ENCODE results near the gene STIP1. TPM values are rescaled to one million over a fixed set of nuclear protein-coding genes. Genes with fewer than 3 reads are reported as not detected.

Gene STIP1
- total RNA-seq, 4 donors from 2014 or later: 80.8 to 116 (median 106) TPM

GRCh38 chr11:64152841-64153691 lies 32.9 kb upstream of the STIP1 start:
- WGBS, 2 donors: 6 to 19% methylated on average over 6 to 7 of the region's 23 CpGs
- Histone ChIP-seq H3K4me1 (peaks cover 26 to 33% of the 10 kb centered on the region in 2 donors), H3K27ac (no peak overlapping the region), H3K36me3 (no peaks in the 10 kb centered on the region), H3K27me3 (no peaks in the 10 kb centered on the region), H3K4me3 (replicated peaks in 1 of 3) (no peak overlapping the region), H3K9me3 (no peaks in the 10 kb centered on the region)
- DNase-seq: peak; percentile 62 to 66
- TF ChIP-seq POLR2A (IDR thresholded peaks at IDR 0.05): no peak
- peak; percentile 83 to 100 (median 98) for TF ChIP-seq CTCF (IDR thresholded peaks at IDR 0.05)
- intact Hi-C loops (cut with DNase I): loop anchor here (5.0 kb wide), 1 partner anchor 316 kb away; the partner anchor contains the start of gene MARK2

- H3K4me1 ChIP-seq: peaks cover 19 to 25% of the 10 kb centered on the region in 2 donors
- intact Hi-C loops (cut with DNase I): loop anchor here (5.0 kb wide), 1 partner anchor 317 kb away; the partner anchor contains the start of gene MARK2
- no peaks in the 10 kb centered on the region for H3K9me3 ChIP-seq
- H3K27me3 ChIP-seq: no peaks in the 10 kb centered on the region
- no peak overlapping the region for H3K27ac ChIP-seq
- no peak overlapping the region for H3K4me3 ChIP-seq (replicated peaks in 1 of 3)
- WGBS, 2 donors: 63 to 64% methylated on average over 8 of the region's 8 CpGs
- H3K36me3 ChIP-seq: no peaks in the 10 kb centered on the region
- DNase-seq: no peak
- TF ChIP-seq CTCF (IDR thresholded peaks at IDR 0.05): no peak
- no peak for TF ChIP-seq POLR2A (IDR thresholded peaks at IDR 0.05)
These were observed 32.2 kb upstream of the STIP1 start for GRCh38 chr11:64153812-64154211.

- Histone ChIP-seq H3K36me3 (no peaks in the 10 kb centered on the region), H3K9me3 (no peaks in the 10 kb centered on the region), H3K27ac (no peak overlapping the region), H3K4me3 (replicated peaks in 1 of 3) (no peak overlapping the region), H3K4me1 (peaks cover under 1 to 5% of the 10 kb centered on the region in 2 donors), H3K27me3 (no peaks in the 10 kb centered on the region)
- WGBS, 2 donors: 91 to 94% methylated on average over 10 to 13 of the region's 14 CpGs
- TF ChIP-seq POLR2A (IDR thresholded peaks at IDR 0.05) (no peak), CTCF (IDR thresholded peaks at IDR 0.05) (no peak)
- no peak for DNase-seq
- intact Hi-C loops (cut with DNase I): no loop called here
These were observed 29.5 kb upstream of the STIP1 start for GRCh38 chr11:64156235-64157011.

DNA sequence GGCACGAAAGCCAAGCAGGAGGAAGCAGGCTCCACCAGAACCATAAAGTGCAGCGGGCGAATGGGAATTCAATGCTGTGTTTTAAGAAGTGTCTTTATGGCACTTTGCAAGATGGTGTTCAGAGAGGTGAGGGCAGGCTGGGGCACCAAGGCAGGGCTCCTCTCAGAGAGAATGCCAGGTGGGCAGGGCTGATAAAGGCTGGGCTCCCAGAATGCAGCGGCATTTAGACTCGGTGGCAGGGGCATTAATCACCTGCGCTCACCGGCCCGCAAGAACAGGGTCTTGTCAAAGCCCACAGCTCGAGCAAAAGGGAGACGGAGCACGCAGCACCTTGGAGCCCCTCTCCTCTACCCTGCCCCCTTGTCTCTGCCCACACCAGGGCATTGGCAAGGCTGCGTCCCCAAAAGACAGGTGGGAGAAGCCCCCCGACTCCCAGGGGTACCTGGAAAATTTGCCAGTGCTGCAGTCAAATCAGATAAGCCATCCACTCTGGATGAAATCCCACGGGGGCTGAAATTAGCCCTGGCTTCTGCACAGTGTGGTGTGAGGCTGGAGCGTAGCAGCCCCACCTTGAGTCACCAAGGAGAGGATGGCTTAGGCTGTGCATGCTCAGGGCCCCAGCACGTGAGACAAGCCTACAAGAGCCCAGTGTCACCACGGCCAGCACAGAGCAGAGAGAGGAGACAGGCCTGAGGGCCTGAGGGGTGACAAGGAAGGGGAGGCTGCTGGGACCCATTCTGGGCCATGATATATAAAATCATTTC lies 28.2 kb upstream of the STIP1 start:
- WGBS, 2 donors: 89 to 93% methylated on average over 8 to 17 of the region's 17 CpGs
- intact Hi-C loops (cut with DNase I): no loop called here
- H3K27me3 ChIP-seq: no peaks in the 10 kb centered on the region

More for the DNA sequence above, 28.2 kb upstream of the STIP1 start:
- Histone ChIP-seq H3K4me3 (replicated peaks in 1 of 3) (no peak overlapping the region), H3K4me1 (peaks cover 0 to 3% of the 10 kb centered on the region in 2 donors), H3K36me3 (no peaks in the 10 kb centered on the region), H3K9me3 (no peaks in the 10 kb centered on the region), H3K27ac (no peak overlapping the region)
- DNase-seq: no peak
- TF ChIP-seq POLR2A (IDR thresholded peaks at IDR 0.05): no peak
- no peak for TF ChIP-seq CTCF (IDR thresholded peaks at IDR 0.05)
